ENCODE results near the gene NHLRC1. TPM values are rescaled to one million over a fixed set of nuclear protein-coding genes. Genes with fewer than 3 reads are reported as not detected.

NHLRC1 gene
- total RNA-seq, 5 donors from 2014 or later (not counting 1 experiment from before 2014, with no cell fraction given) = 0.48 to 1.2 (median 0.99) TPM

DNA sequence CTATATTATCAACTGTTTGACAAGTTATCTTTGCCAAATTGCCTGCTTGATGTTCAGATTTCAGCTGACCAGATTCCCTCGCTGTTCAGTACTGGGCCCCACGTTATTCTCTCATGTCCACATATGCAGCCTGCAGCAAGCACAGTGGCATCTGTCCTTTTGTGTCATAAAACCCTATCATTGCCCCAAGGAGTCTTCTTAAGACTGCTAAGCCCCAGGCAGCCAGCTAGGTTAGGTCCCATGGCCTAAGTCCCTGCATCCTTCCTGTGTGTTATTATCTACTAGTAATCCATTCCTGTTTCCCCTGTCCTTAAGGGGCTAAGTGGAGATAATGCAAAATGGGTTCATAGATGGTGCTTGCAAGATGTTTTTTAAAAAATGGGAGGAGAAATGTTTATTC lies 39.9 kb upstream of the NHLRC1 start:
- ATAC-seq (replicated peaks in 1 of 4) = no peak
- peaks cover 41% of the 10 kb centered on the region for H3K36me3 Mint-ChIP-seq
- no peak overlapping the region for H3K27ac Mint-ChIP-seq
- POLR2A ChIA-PET = no interaction called here
- DNase-seq = no peak
- Histone ChIP-seq H3K4me3 (ENCODE audit: control insufficient read depth in 1 of 2, extremely low read depth in 1 of 2, low read length in 1 of 2) (no peak overlapping the region), H3K36me3 (ENCODE audit: control insufficient read depth in 2 of 2, extremely low read depth in 1 of 2, insufficient read depth in 1 of 2, low read length in 1 of 2) (peaks cover 10 to 33% of the 10 kb centered on the region in 2 donors), H3K4me1 (ENCODE audit: control insufficient read depth in 1 of 2, extremely low read depth in 1 of 2, insufficient read depth in 2 of 2, low read length in 2 of 2) (no peaks in the 10 kb centered on the region), H3K27ac (ENCODE audit: low read length) (no peak overlapping the region), H3K27me3 (replicated peaks in 1 of 2; ENCODE audit: control insufficient read depth in 2 of 2, extremely low read depth in 1 of 2, insufficient read depth in 2 of 2, low read length in 1 of 2) (no peaks in the 10 kb centered on the region), H3K9me3 (no peaks in the 10 kb centered on the region)
- WGBS (ENCODE audit: insufficient coverage) = 93% methylated on average over 2 of the region's 2 CpGs
- H3K9me3 Mint-ChIP-seq = no peaks in the 10 kb centered on the region
- peaks cover 0 to 15% (median 7%) of the 10 kb centered on the region in 3 donors for H3K4me1 Mint-ChIP-seq
- H3K27me3 Mint-ChIP-seq = no peaks in the 10 kb centered on the region
- H3K4me3 Mint-ChIP-seq = no peak overlapping the region
- CTCF ChIA-PET = interaction anchor here (0.7 kb wide), 2 partner anchors 41 to 119 kb away, joined by 3 to 5 read pairs; no protein-coding TSS in a partner anchor

DNA sequence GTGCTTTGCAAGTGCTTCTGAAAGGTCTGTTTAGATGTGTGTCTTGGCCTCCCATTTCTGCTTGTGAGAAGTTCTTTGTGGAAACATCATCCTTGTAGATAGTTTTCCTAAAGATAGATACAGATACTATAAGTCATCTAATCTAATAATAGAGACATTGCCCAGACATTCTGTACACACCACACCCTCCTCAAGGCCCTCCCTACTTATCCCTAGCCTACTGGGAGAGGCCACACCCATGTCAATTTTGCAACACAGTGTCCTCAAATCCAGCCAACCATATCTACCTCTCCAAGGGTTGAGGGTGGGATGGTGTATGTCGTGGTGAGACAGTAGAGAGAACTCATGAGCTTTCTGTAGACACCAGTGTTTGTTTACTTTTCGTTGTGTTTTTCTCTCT lies 39.0 kb upstream of the NHLRC1 start:
- Histone ChIP-seq H3K4me1 (ENCODE audit: control insufficient read depth in 1 of 2, extremely low read depth in 1 of 2, insufficient read depth in 2 of 2, low read length in 2 of 2) (peaks cover 0 to 3% of the 10 kb centered on the region in 2 experiments), H3K27ac (ENCODE audit: low read length) (no peak overlapping the region), H3K9me3 (no peaks in the 10 kb centered on the region), H3K27me3 (replicated peaks in 1 of 2; ENCODE audit: control insufficient read depth in 2 of 2, extremely low read depth in 1 of 2, insufficient read depth in 2 of 2, low read length in 1 of 2) (no peaks in the 10 kb centered on the region), H3K4me3 (ENCODE audit: control insufficient read depth in 1 of 2, extremely low read depth in 1 of 2, low read length in 1 of 2) (no peak overlapping the region), H3K36me3 (ENCODE audit: control insufficient read depth in 2 of 2, extremely low read depth in 1 of 2, insufficient read depth in 1 of 2, low read length in 1 of 2) (peaks cover 4 to 28% of the 10 kb centered on the region in 2 donors)
- ChIA-PET POLR2A (no interaction called here), CTCF (interaction anchor here in 1 of 2 donors (0.7 kb wide), 1 partner anchor 44 kb away, joined by 3 read pairs; no protein-coding TSS in a partner anchor)
- WGBS (ENCODE audit: insufficient coverage) = no CpG with 5 or more reads among the region's 2 CpGs
- no peaks in the 10 kb centered on the region for H3K9me3 Mint-ChIP-seq
- H3K4me3 Mint-ChIP-seq = no peak overlapping the region
- peaks cover 2 to 17% (median 9%) of the 10 kb centered on the region in 3 donors for H3K4me1 Mint-ChIP-seq
- ATAC-seq (replicated peaks in 1 of 4) (no peak), DNase-seq (no peak)
- H3K27ac Mint-ChIP-seq = no peak overlapping the region
- peaks cover 41% of the 10 kb centered on the region for H3K36me3 Mint-ChIP-seq
- H3K27me3 Mint-ChIP-seq = no peaks in the 10 kb centered on the region

DNA sequence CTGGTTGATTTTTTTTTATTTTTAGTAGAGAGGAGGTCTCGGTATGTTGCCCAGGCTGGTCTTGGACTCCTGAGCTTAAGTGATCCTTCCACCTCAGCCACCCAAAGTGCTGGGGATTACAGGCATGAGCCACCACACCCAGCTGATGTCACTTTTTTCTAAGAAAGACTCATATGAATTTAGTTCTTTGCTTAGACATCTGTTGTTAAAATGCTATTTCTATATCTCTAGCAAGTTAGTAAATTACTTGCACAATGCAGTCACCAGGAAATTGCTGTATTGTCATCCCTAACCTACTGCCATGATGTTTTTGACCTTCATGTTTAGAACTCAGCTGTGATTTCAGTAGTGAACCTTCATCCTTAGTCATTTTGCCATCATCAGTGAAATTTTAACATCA lies 38.4 kb upstream of the NHLRC1 start:
- ATAC-seq (replicated peaks in 1 of 4) = no peak
- H3K4me1 ChIP-seq (ENCODE audit: control insufficient read depth in 1 of 2, extremely low read depth in 1 of 2, insufficient read depth in 2 of 2, low read length in 2 of 2) = peaks cover 3 to 9% of the 10 kb centered on the region in 2 experiments
- H3K9me3 ChIP-seq = no peaks in the 10 kb centered on the region
- no peaks in the 10 kb centered on the region for H3K27me3 ChIP-seq (replicated peaks in 1 of 2; ENCODE audit: control insufficient read depth in 2 of 2, extremely low read depth in 1 of 2, insufficient read depth in 2 of 2, low read length in 1 of 2)
- peaks cover 4 to 27% of the 10 kb centered on the region in 2 donors for H3K36me3 ChIP-seq (ENCODE audit: control insufficient read depth in 2 of 2, extremely low read depth in 1 of 2, insufficient read depth in 1 of 2, low read length in 1 of 2)
- Mint-ChIP-seq H3K4me3 (no peak overlapping the region), H3K9me3 (no peaks in the 10 kb centered on the region), H3K4me1 (peaks cover 7 to 22% (median 14%) of the 10 kb centered on the region in 3 donors), H3K36me3 (peaks cover 41% of the 10 kb centered on the region), H3K27me3 (no peaks in the 10 kb centered on the region), H3K27ac (no peak overlapping the region)
- CTCF ChIA-PET = interaction anchor here in 1 of 2 donors (0.7 kb wide), 1 partner anchor 11 kb away, joined by 7 read pairs; no protein-coding TSS in a partner anchor
- H3K4me3 ChIP-seq (ENCODE audit: control insufficient read depth in 1 of 2, extremely low read depth in 1 of 2, low read length in 1 of 2) = no peak overlapping the region
- WGBS (ENCODE audit: insufficient coverage) = no CpG with 5 or more reads among the region's 1 CpG
- H3K27ac ChIP-seq (ENCODE audit: low read length) = no peak overlapping the region
- no peak for DNase-seq
- POLR2A ChIA-PET = no interaction called here

DNA sequence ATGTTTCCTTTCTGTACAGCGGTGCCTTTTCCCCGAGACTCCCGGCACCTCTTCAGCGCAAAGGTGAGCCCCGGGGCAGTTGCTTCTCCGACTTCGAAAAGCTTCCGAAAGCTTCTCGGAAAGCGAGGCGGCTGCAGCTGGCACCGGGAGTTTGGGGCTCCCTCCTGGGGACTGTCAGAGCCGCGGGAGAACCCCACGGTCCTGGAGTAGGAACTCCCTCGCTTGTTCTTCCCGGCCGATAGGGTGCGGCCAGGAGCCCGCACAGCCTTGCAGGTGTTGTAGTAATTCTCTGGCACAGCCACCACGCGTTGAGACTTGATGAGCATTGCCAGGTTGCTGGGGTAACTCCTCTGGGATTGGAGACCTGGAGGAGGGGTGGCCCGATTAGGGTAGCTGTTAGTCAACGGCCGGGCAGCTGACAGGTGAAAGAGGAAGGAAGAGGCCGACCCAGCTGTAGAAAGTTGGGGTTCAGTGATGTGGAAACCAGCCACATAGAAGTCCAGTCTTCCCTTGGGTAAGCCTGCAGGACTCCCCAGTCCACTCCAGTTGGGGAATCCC lies 33.5 kb upstream of the NHLRC1 start:
- ChIA-PET POLR2A (interaction anchor here in 1 of 2 donors (0.6 kb wide), 1 partner anchor 97 kb away, joined by 10 read pairs; no protein-coding TSS in a partner anchor), CTCF (interaction anchor here (0.6 to 0.7 kb wide), 2 partner anchors 23 to 102 kb away, joined by 5 read pairs; no protein-coding TSS in a partner anchor)
- Histone ChIP-seq H3K4me1 (ENCODE audit: control insufficient read depth in 1 of 2, extremely low read depth in 1 of 2, insufficient read depth in 2 of 2, low read length in 2 of 2) (peaks cover 18 to 19% of the 10 kb centered on the region in 2 experiments), H3K27ac (ENCODE audit: low read length) (peak overlapping the region; percentile 83), H3K9me3 (no peaks in the 10 kb centered on the region), H3K36me3 (ENCODE audit: control insufficient read depth in 2 of 2, extremely low read depth in 1 of 2, insufficient read depth in 1 of 2, low read length in 1 of 2) (peaks cover 0 to 4% of the 10 kb centered on the region in 2 donors), H3K4me3 (ENCODE audit: control insufficient read depth in 1 of 2, extremely low read depth in 1 of 2, low read length in 1 of 2) (peak overlapping the region; percentile 80 to 95), H3K27me3 (replicated peaks in 1 of 2; ENCODE audit: control insufficient read depth in 2 of 2, extremely low read depth in 1 of 2, insufficient read depth in 2 of 2, low read length in 1 of 2) (no peaks in the 10 kb centered on the region)
- no peaks in the 10 kb centered on the region for H3K9me3 Mint-ChIP-seq
- H3K4me1 Mint-ChIP-seq = peaks cover 29 to 50% (median 38%) of the 10 kb centered on the region in 3 donors
- DNase-seq (peak in 25 of 35 experiments; percentile 0 to 61 (median 23)), ATAC-seq (replicated peaks in 1 of 4) (peak; percentile 10 to 18 (median 16))
- peak overlapping the region; percentile 84 to 88 for H3K27ac Mint-ChIP-seq
- peaks cover 13% of the 10 kb centered on the region for H3K36me3 Mint-ChIP-seq
- no peaks in the 10 kb centered on the region for H3K27me3 Mint-ChIP-seq
- peak overlapping the region; percentile 85 to 97 (median 90) for H3K4me3 Mint-ChIP-seq
- WGBS (ENCODE audit: insufficient coverage) = 1% methylated on average over 24 of the region's 26 CpGs

DNA sequence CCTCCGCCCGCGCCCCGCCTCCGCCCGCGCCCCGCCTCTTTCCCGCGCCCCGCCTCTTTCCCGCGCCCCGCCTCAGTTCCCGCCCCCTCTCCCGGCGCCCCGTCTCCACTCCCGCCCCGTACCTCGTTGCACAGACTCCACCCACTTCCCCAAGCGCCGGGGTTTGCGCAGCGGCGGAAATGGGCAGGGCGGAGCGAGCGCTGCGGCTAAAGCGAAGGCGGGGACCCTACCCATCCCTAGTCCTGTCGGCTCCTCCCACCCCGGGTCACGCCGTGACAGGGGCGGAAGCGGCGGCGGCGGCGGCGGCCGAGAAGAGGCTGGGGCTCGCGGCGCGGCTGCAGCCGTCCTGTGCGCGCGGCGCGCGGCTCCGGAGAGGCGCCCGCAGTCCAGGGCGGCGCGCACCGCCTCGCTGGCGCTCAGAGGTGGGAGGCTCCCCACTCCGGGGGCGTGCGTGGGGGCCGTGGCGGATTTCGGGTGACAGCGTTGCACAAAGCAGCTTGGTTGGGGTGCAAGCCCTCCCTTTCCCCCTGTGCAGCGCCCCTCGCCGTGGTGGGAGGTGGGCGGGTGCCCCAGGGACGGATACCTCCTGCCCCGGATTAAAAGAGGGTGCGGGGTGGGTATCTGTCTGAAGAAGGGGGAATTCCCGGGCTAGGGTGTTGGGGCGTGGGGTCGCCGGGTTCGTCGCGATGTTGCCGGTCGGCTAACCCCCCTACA lies 32.8 kb upstream of the NHLRC1 start, which contains the start of gene KDM1B:
Gene KDM1B (plus strand): TSS at position 273 of the 714 bp plus-strand sequence. CDS start 4,474 bp downstream, outside the sequence.
- peaks cover 18 to 19% of the 10 kb centered on the region in 2 experiments for H3K4me1 ChIP-seq (ENCODE audit: control insufficient read depth in 1 of 2, extremely low read depth in 1 of 2, insufficient read depth in 2 of 2, low read length in 2 of 2)
- H3K36me3 ChIP-seq (ENCODE audit: control insufficient read depth in 2 of 2, extremely low read depth in 1 of 2, insufficient read depth in 1 of 2, low read length in 1 of 2) = peaks cover 0 to 3% of the 10 kb centered on the region in 2 donors
- ATAC-seq (replicated peaks in 1 of 4) (peak; percentile 91 to 96 (median 92)), DNase-seq (peak; percentile 97 to 100 (median 98))
- H3K4me3 ChIP-seq (ENCODE audit: control insufficient read depth in 1 of 2, extremely low read depth in 1 of 2, low read length in 1 of 2) = peak within 1 kb of the TSS; percentile 98
- ChIA-PET POLR2A (interaction anchor here in 1 of 2 donors (0.6 kb wide), 1 partner anchor 97 kb away, joined by 10 read pairs; no protein-coding TSS in a partner anchor), CTCF (interaction anchor here (0.6 to 0.7 kb wide), 2 partner anchors 24 to 103 kb away, joined by 5 read pairs; no protein-coding TSS in a partner anchor)
- Mint-ChIP-seq H3K27ac (peak within 1 kb of the TSS; percentile 93 to 97), H3K36me3 (peaks cover 15% of the 10 kb centered on the region), H3K27me3 (no peaks in the 10 kb centered on the region), H3K9me3 (no peaks in the 10 kb centered on the region), H3K4me3 (peak within 1 kb of the TSS; percentile 90 to 97 (median 96)), H3K4me1 (peaks cover 29 to 55% (median 38%) of the 10 kb centered on the region in 3 donors)
- WGBS (ENCODE audit: insufficient coverage) = under 1% methylated on average over 64 of the region's 87 CpGs
- no peaks in the 10 kb centered on the region for H3K9me3 ChIP-seq
- H3K27me3 ChIP-seq (replicated peaks in 1 of 2; ENCODE audit: control insufficient read depth in 2 of 2, extremely low read depth in 1 of 2, insufficient read depth in 2 of 2, low read length in 1 of 2) = no peaks in the 10 kb centered on the region
- H3K27ac ChIP-seq (ENCODE audit: low read length) = peak within 1 kb of the TSS; percentile 90

Measured in T-cell (primary cell).